HG03565 (cell line): Measurements from ENCODE around the gene TOX2.

ENCODE experiments used
- ATAC-seq: cut with Tn5 transposase; IDR thresholded peaks from one replicate; pipeline ENCODE4 v1.9.1; 2021; ENCODE audit warnings: mild to moderate bottlenecking, moderate library complexity; ENCODE audit not compliant: unreplicated experiment

The TOX2 gene

GRCh38 chr20:44016525-44016924 is 101.9 kb downstream of the TOX2 start:
- ATAC-seq: no peak

- no peak for ATAC-seq
Measured at GRCh38 chr20:44017211-44017610, 102.6 kb downstream of the TOX2 start.

- ATAC-seq: no peak
Measured at GRCh38 chr20:44017905-44018258, 103.2 kb downstream of the TOX2 start.

GRCh38 chr20:44018259-44018941 is 103.7 kb downstream of the TOX2 start:
- ATAC-seq: no peak

- no peak for ATAC-seq
Measured at GRCh38 chr20:44018942-44019637, 104.4 kb downstream of the TOX2 start.

- ATAC-seq: no peak
Measured at GRCh38 chr20:44019638-44020335, 105.1 kb downstream of the TOX2 start.

- ATAC-seq: no peak
Measured at GRCh38 chr20:44020406-44021148, 105.9 kb downstream of the TOX2 start.

GRCh38 chr20:44021186-44021585 is 106.5 kb downstream of the TOX2 start:
- ATAC-seq: no peak

- ATAC-seq: no peak
Measured at GRCh38 chr20:44021900-44022299, 107.2 kb downstream of the TOX2 start.

GRCh38 chr20:44022464-44022863 is 107.8 kb downstream of the TOX2 start:
- ATAC-seq: no peak

GRCh38 chr20:44023515-44024371 is 109.1 kb downstream of the TOX2 start:
- ATAC-seq: no peak

- ATAC-seq: no peak
Measured at GRCh38 chr20:44024820-44025580, 110.3 kb downstream of the TOX2 start.

GRCh38 chr20:44025756-44026155 is 111.1 kb downstream of the TOX2 start:
- no peak for ATAC-seq

GRCh38 chr20:44026647-44027342 is 112.1 kb downstream of the TOX2 start:
- ATAC-seq: no peak

GRCh38 chr20:44027343-44028002 is 112.8 kb downstream of the TOX2 start:
- no peak for ATAC-seq

GRCh38 chr20:44028003-44028730 is 113.5 kb downstream of the TOX2 start:
- no peak for ATAC-seq

GRCh38 chr20:44028868-44029847 is 114.5 kb downstream of the TOX2 start:
- ATAC-seq: peak; percentile 68
